K562 (cell line): ENCODE measurements around the gene CASP2. TPM values are rescaled to one million over a fixed set of nuclear protein-coding genes. Genes with fewer than 3 reads are reported as not detected.

Experiments used
- ARNT ChIP-seq, 2 experiments: fragments of 450-650 bp; IDR thresholded peaks; 2 replicates each; pipeline ENCODE4 v1.6.1; 2016; ENCODE audit warnings: mild to moderate bottlenecking in 1 of 2
- CHAMP1 ChIP-seq: fragments of 450-650 bp; IDR thresholded peaks from 2 replicates; pipeline ENCODE4 v1.6.1; 2016; ENCODE audit warnings: mild to moderate bottlenecking
- ELF1 ChIP-seq: fragments of 200-800 bp; sonication (Bioruptor generic); IDR thresholded peaks from 2 replicates; pipeline ENCODE4 v1.6.1; 2016; ENCODE audit warnings: missing genetic modification characterization, missing compliant biosample characterization
- ETV1 ChIP-seq: fragments of 450-650 bp; conservative IDR thresholded peaks from 2 replicates; pipeline ENCODE4 v1.6.1; 2016; ENCODE audit warnings: missing genetic modification characterization, control low read depth, low read depth, missing compliant biosample characterization
- PHB2 ChIP-seq: fragments of 450-650 bp; IDR thresholded peaks from 2 replicates; pipeline ENCODE4 v1.6.1; 2017; ENCODE audit warnings: low read depth
- SIN3B ChIP-seq: fragments of 450-650 bp; IDR thresholded peaks from 2 replicates; pipeline ENCODE4 v1.6.1; 2017; ENCODE audit warnings: low read depth, mild to moderate bottlenecking, moderate library complexity
- SMARCA5 ChIP-seq: fragments of 450-650 bp; IDR thresholded peaks from 2 replicates; pipeline ENCODE4 v1.6.1; 2016
- TRIM28 ChIP-seq: fragments of 450-650 bp; IDR thresholded peaks from 2 replicates; pipeline ENCODE4 v1.6.1; 2017
- ZBTB1 ChIP-seq: sonication (generic); formaldehyde crosslinking; IDR thresholded peaks from 2 replicates; pipeline ENCODE4 v1.8.1; 2023; ENCODE audit warnings: missing genetic modification reagents, low read depth, mild to moderate bottlenecking, borderline replicate concordance
- ZC3H8 ChIP-seq: fragments of 450-650 bp; IDR thresholded peaks from 2 replicates; pipeline ENCODE4 v1.6.1; 2017
- ZNF253 ChIP-seq: fragments of 250-450 bp; sonication (Bioruptor Pico); conservative IDR thresholded peaks from 2 replicates; pipeline ENCODE4 v1.6.1; 2021; ENCODE audit warnings: mild to moderate bottlenecking
- ZNF445 ChIP-seq: fragments of 250-450 bp; sonication (Bioruptor Pico); IDR thresholded peaks from 2 replicates; pipeline ENCODE4 v1.4.0; 2020; ENCODE audit warnings: low read depth, mild to moderate bottlenecking, moderate library complexity
- polyA plus RNA-seq, 8 experiments: library from polyadenylated mRNA; depleted of rRNA in 4 of 8; stranded (reverse) in 5 of 8; unstranded in 3 of 8; fragments of >200 nt; fragmentation: Nextera tagmentation in 2 of 8; fragmentation: Illumina TruSeq in 1 of 8; extraction: Ambion mirVana in 2 of 8; extraction: Trizol in 1 of 8; gene quantifications; 2 replicates each; pipeline versions ENCODE4 v1.2.1 to v1.2.3, GENCODE V29; 2011 to 2014; ENCODE audit warnings: inconsistent platforms in 1 of 8, missing spikeins in 1 of 8
- total RNA-seq, 7 experiments: library from RNA; depleted of rRNA in 6 of 7; stranded (reverse); fragments of >200 nt in 6 of 7; fragmentation: Illumina TruSeq in 2 of 7; extraction: Trizol in 2 of 7; gene quantifications; 2 replicates each; pipeline versions ENCODE4 v1.2.1 to v1.2.3, GENCODE V29; 2011 to 2021; ENCODE audit warnings: low replicate concordance in 1 of 7
- TF ChIP-seq, protein P1 (sequence below): sonication (generic); formaldehyde crosslinking; IDR thresholded peaks from 2 replicates; pipeline ENCODE4 v1.8.0; 2022; ENCODE audit warnings: mild to moderate bottlenecking, missing genetic modification reagents

The CASP2 gene
- total and polyA plus RNA-seq, 9 of the 15 experiments (the other 6 are each of a cell fraction or from before 2014, with no cell fraction given) = 18.8 to 64.9 (median 24.1) TPM

GRCh38 chr7:143287339-143287934, 714 bp upstream of the CASP2 start (continued):
- TF ChIP-seq, protein P1, sequence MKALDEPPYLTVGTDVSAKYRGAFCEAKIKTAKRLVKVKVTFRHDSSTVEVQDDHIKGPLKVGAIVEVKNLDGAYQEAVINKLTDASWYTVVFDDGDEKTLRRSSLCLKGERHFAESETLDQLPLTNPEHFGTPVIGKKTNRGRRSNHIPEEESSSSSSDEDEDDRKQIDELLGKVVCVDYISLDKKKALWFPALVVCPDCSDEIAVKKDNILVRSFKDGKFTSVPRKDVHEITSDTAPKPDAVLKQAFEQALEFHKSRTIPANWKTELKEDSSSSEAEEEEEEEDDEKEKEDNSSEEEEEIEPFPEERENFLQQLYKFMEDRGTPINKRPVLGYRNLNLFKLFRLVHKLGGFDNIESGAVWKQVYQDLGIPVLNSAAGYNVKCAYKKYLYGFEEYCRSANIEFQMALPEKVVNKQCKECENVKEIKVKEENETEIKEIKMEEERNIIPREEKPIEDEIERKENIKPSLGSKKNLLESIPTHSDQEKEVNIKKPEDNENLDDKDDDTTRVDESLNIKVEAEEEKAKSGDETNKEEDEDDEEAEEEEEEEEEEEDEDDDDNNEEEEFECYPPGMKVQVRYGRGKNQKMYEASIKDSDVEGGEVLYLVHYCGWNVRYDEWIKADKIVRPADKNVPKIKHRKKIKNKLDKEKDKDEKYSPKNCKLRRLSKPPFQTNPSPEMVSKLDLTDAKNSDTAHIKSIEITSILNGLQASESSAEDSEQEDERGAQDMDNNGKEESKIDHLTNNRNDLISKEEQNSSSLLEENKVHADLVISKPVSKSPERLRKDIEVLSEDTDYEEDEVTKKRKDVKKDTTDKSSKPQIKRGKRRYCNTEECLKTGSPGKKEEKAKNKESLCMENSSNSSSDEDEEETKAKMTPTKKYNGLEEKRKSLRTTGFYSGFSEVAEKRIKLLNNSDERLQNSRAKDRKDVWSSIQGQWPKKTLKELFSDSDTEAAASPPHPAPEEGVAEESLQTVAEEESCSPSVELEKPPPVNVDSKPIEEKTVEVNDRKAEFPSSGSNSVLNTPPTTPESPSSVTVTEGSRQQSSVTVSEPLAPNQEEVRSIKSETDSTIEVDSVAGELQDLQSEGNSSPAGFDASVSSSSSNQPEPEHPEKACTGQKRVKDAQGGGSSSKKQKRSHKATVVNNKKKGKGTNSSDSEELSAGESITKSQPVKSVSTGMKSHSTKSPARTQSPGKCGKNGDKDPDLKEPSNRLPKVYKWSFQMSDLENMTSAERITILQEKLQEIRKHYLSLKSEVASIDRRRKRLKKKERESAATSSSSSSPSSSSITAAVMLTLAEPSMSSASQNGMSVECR = no peak
- TF ChIP-seq ZNF445 (CRISPR knock-in tag) (0 out of 2 replicates have a peak, but pooled peaks have one; percentile 41), ETV1 (tag) (0 out of 2 replicates have a peak, but pooled peaks have one; percentile 42), PHB2 (no peak), ARNT (IDR thresholded peaks at IDR 0.05) (0 out of 4 replicates have a peak, but pooled peaks of 1 of the 2 experiments have one; percentile 70), ZNF253 (no peak), CHAMP1 (peak; percentile 85; the same call in 1 of the 2 replicates), TRIM28 (0 out of 2 replicates have a peak, but pooled peaks have one; percentile 70), ZC3H8 (no peak), ELF1 (tag) (peak; percentile 51; the same call in 1 of the 2 replicates), ZBTB1 (CRISPR knock-in tag) (no peak), SMARCA5 (no peak), SIN3B (no peak)
- TF ChIP-seq, all 486 proteins: peak for 32
